Renal cortex interstitium (tissue), 11 donors: Measurements from ENCODE around the gene CACNA2D1. TPM values are rescaled to one million over a fixed set of nuclear protein-coding genes. Genes with fewer than 3 reads are reported as not detected.
A peak's percentile ranks its signal among the peaks of the same experiment; 100 is the strongest.
"Not testable (repeated sequence)": the region's sequence is repeated elsewhere in the genome, so short reads cannot be mapped to it uniquely, and the experiment has no call there.

ENCODE experiments used
- DNase-seq, 11 donors: peaks; one replicate each; pipeline ENCODE4 v3.0.0-alpha.2; 2013; ENCODE audit warnings: low read depth in 9 of 11, low spot score in 4 of 11; ENCODE audit errors: extremely low read depth in 1 of 11
- polyA plus RNA-seq, 3 donors: library from polyadenylated mRNA; unstranded; fragments of 120-200 nt; gene quantifications; one replicate each; pipeline ENCODE4 v1.2.1, GENCODE V29; 2013; ENCODE audit not compliant: insufficient read length in 3 of 3

Gene CACNA2D1
- polyA plus RNA-seq, 3 donors = 28.2 to 30.7 (median 30.2) TPM

- DNase-seq = no peak
These were observed 38.9 kb downstream of the CACNA2D1 start for GRCh38 chr7:82404652-82405051.

DNA sequence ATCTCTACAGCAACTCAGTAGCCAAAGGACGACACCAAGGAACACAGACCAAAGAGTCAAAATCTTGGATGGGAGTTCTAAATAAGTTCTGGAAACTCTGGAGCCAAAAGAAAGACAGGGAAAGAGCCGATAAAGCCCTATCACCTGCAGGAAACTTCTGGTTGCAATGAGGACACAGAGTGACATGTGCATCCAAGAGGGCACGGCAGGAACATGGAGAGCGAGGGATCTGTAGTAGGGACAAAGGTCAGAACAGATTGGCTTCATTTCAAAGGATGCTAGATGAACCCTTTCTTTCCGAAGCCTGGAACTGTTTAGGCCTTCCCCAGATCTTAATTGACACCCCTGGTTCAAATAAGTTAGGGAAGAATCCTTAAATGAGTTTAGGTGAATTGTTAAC, 39.5 kb downstream of the CACNA2D1 start:
- no peak for DNase-seq

DNA sequence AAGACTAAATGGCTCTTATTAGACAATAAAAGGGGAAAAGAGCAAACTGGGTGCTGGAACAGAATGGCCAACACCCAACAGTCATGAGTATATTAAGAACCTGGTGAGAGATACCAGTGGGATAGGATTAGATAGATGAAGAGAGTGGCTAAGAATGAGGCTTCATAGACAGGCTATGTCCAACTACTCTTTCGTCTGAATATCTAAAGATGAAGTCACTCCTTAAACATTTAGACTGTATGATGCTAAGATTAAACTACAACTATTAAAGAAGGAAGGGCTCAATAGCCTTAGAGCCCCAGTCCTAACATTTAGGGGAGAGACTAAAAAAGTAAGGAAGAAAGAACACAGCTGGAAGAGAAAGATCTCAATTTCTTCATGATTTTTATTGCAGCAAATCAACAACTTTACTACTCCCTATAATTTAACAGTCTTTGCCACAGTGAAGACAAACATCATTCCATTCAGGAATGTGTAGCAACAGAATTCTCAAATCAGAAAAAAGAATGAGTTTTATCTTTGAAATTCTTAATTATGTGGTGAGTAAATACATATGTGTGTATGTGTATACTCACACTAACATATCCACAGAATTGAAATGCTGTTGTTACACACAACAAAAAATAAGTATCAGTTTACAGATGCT, 45.6 kb downstream of the CACNA2D1 start:
- no peak for DNase-seq

DNA sequence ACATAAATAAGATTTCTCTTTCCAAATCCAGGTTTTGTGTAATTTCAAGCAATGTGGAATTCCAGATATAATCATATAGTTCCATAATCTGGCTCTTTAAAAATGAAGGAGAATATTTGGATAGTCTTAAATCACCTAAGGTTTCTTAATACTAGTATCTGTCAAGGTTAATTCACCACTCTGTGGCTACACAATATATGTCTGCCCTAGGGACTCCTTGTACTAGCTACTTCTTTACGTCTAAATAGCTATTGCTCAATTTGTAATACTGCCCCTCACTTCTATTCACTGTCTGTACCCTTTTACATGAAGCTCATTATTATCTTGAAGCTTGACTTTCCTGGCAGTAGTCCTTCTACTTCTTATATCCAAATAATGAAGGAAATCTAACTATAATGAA, 47.2 kb downstream of the CACNA2D1 start:
- no peak for DNase-seq

GRCh38 chr7:82395147-82395546, 48.4 kb downstream of the CACNA2D1 start:
- no peak for DNase-seq

- no peak for DNase-seq
These were observed 49.7 kb downstream of the CACNA2D1 start for GRCh38 chr7:82393840-82394220.

DNA sequence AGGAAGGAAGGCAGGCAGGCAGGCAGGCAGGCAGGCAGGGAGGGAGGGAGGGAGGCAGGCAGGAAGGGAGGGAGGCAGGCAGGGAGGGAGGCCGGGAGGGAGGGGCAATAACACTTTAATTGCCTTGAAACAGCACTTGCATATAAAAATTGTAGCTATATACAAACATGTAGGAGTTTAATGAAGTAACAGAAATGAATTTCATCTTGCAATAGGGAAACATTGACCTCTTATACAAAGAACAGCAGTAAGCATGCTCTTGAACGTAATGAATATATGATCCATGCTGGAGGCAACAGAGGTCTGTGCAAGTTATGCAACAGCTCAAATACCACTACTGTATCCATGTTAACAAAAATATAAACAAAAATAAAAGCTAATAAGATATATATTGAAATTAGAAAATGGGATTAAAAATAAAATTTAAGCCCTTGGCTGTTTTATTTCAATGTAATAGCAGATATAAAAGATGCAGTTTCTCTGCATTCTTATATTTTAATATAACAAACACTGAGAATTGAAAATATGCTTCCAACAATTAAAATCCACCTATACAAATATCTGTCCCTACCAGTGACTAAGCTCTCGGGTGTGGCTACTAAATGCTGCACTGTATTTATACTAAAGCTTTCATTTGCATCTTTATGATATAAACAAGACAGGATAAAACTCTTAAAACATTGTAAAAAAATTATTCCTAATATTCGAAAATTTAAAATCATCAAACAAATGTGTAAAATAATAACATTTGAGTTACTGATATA, 50.3 kb downstream of the CACNA2D1 start:
- DNase-seq = no peak

DNA sequence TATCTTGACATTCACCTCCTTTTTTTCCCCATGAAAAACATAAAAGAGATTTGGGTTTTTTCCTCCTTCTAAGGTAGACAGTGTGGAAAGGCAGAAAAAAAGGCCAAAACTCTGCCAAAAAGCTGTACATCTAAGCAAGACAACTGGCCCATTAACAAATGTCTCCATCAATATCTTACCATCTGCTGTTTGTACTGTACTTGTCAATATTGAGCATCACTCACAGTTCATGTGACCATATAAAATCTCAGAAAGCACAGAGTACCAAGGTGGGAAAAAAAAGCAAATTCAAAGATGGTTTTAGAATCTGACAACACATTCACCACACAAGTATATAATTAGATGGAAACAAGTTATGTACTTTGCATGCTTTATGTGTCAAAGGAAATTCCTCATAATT, 52.6 kb downstream of the CACNA2D1 start:
- DNase-seq = no peak

- DNase-seq = no peak
These were observed 53.7 kb downstream of the CACNA2D1 start for GRCh38 chr7:82389876-82390275.

- no peak for DNase-seq
These were observed 55.4 kb downstream of the CACNA2D1 start for GRCh38 chr7:82388138-82388537.

GRCh38 chr7:82386571-82386970, 57.0 kb downstream of the CACNA2D1 start:
- DNase-seq = not testable (repeated sequence)

- DNase-seq = peak in 1 of 11 donors; percentile 10
These were observed 58.8 kb downstream of the CACNA2D1 start for GRCh38 chr7:82384779-82385178.

- no peak for DNase-seq
These were observed 59.5 kb downstream of the CACNA2D1 start for GRCh38 chr7:82384051-82384464.

- DNase-seq = no peak
These were observed 61.3 kb downstream of the CACNA2D1 start for GRCh38 chr7:82382276-82382675.

DNA sequence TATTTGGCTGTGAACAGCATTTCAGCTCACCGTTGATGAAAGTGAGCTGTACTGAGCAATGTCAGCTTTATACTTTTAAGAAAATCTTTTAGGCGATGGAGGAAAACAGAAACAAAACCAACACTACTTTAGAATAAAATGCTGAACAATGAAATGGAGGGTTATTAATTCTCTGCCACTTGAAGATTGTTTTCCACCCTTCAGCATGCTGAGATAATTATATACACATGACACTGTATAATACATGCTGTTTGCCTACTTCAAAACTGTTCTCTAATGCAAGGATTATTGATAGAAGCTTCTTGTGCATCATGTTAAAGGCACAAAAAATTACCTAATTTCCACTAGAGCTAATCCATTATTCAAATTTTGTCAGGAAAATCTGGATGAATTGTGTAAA, 66.8 kb downstream of the CACNA2D1 start:
- DNase-seq = no peak

GRCh38 chr7:82375713-82376112, 67.9 kb downstream of the CACNA2D1 start:
- DNase-seq = no peak

DNA sequence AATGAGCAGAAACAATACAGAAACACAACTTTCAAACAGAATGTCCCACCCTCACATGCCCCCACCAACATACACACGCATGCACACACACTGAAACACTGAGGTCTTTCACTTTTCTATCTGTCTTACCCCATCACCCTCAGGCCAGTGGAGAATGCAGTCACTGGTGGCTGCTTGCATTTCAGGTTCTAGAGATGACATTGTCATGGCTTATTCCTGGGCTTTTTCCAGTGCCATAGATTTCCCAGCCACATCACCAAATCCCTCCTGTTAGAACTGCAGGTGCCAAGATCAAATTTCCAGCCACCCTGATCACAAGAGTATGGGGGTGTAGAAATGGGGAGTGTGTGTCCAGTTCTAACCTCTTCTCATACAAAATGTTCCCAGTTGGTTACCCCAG, 68.4 kb downstream of the CACNA2D1 start:
- DNase-seq = no peak

DNA sequence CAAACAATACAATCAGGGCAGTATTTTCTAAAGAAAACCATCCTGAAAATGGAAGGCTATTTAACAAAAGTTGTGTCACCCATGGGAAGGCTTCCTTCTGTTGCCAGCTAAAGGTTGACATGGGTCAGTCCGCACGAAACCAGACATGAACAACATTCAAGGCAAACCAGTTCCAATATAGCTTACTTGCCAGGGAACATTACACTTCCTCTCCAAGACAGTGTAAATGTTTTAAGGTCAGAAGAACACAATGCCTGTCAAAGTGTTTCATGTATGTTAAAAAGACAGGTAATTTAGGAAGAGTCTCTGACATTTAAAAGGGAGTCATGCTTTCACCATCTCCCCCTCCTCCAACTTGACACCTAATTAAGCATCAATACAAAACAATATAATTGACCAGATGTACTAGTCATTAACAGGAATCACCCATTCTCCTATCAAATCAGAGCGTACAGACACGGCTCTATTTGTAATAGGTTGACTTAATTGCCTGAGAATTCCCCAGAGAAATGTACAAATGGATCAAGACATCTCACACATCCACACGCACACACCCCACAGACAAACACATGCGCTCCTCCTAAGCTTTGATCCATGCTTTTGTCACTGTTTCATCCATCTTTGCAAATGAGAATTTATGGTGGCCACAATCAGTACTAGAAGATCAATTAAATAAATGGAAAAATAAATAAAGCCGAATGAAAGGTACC, 69.5 kb downstream of the CACNA2D1 start:
- no peak for DNase-seq

GRCh38 chr7:82364671-82365070, 78.9 kb downstream of the CACNA2D1 start:
- no peak for DNase-seq

- no peak for DNase-seq
These were observed 79.5 kb downstream of the CACNA2D1 start for GRCh38 chr7:82364048-82364447.
